ENCODE measurements around the gene MMP24OS.

The MMP24OS gene

GRCh38 chr20:35317416-35318210 lies 39.7 kb upstream of the MMP24OS start:
- TF ChIP-seq, protein P1, sequence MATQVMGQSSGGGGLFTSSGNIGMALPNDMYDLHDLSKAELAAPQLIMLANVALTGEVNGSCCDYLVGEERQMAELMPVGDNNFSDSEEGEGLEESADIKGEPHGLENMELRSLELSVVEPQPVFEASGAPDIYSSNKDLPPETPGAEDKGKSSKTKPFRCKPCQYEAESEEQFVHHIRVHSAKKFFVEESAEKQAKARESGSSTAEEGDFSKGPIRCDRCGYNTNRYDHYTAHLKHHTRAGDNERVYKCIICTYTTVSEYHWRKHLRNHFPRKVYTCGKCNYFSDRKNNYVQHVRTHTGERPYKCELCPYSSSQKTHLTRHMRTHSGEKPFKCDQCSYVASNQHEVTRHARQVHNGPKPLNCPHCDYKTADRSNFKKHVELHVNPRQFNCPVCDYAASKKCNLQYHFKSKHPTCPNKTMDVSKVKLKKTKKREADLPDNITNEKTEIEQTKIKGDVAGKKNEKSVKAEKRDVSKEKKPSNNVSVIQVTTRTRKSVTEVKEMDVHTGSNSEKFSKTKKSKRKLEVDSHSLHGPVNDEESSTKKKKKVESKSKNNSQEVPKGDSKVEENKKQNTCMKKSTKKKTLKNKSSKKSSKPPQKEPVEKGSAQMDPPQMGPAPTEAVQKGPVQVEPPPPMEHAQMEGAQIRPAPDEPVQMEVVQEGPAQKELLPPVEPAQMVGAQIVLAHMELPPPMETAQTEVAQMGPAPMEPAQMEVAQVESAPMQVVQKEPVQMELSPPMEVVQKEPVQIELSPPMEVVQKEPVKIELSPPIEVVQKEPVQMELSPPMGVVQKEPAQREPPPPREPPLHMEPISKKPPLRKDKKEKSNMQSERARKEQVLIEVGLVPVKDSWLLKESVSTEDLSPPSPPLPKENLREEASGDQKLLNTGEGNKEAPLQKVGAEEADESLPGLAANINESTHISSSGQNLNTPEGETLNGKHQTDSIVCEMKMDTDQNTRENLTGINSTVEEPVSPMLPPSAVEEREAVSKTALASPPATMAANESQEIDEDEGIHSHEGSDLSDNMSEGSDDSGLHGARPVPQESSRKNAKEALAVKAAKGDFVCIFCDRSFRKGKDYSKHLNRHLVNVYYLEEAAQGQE (IDR thresholded peaks at IDR 0.05; ENCODE audit: insufficient read depth in 1 of 2, low read depth in 2 of 2, low read length in 2 of 2): no peak
- TF ChIP-seq SIN3A (IDR thresholded peaks at IDR 0.05; ENCODE audit: borderline replicate concordance, insufficient read depth, low read length): no peak
- TF ChIP-seq POLR2AphosphoS5 (IDR thresholded peaks at IDR 0.05; ENCODE audit: low read depth, low read length): no peak
- no peak for TF ChIP-seq FOXP2 (optimal IDR thresholded peaks at IDR 0.05; ENCODE audit: borderline replicate concordance, extremely low read depth, extremely low read length, insufficient read depth)
- no peak for TF ChIP-seq TAF1 (IDR thresholded peaks at IDR 0.05; ENCODE audit: borderline replicate concordance, insufficient read depth, low read length)

DNA sequence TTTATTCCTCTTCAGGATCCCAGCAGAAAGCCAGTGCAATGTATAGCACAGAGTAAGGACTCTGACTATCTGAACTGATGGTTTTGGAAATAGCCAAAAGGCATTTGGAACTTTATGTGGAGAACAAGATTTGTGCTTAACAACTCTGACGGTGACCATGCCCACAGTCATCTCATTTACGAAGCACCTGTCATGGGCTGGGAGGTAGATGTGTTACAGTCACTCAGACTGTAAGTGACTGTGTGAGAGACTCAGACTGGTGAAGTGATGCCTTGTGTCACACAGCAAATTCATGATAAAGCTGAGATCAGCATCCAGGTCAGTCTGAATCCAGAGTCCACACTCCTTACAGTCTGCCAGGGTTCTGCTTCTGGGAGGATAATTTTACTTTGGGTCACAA lies 38.2 kb upstream of the MMP24OS start:
- no peak for TF ChIP-seq TAF1 (IDR thresholded peaks at IDR 0.05; ENCODE audit: borderline replicate concordance, insufficient read depth, low read length)
- TF ChIP-seq, protein P1 (IDR thresholded peaks at IDR 0.05; ENCODE audit: insufficient read depth in 1 of 2, low read depth in 2 of 2, low read length in 2 of 2): no peak
- no peak for TF ChIP-seq FOXP2 (optimal IDR thresholded peaks at IDR 0.05; ENCODE audit: borderline replicate concordance, extremely low read depth, extremely low read length, insufficient read depth)
- TF ChIP-seq SIN3A (IDR thresholded peaks at IDR 0.05; ENCODE audit: borderline replicate concordance, insufficient read depth, low read length): no peak
- TF ChIP-seq POLR2AphosphoS5 (IDR thresholded peaks at IDR 0.05; ENCODE audit: low read depth, low read length): no peak

DNA sequence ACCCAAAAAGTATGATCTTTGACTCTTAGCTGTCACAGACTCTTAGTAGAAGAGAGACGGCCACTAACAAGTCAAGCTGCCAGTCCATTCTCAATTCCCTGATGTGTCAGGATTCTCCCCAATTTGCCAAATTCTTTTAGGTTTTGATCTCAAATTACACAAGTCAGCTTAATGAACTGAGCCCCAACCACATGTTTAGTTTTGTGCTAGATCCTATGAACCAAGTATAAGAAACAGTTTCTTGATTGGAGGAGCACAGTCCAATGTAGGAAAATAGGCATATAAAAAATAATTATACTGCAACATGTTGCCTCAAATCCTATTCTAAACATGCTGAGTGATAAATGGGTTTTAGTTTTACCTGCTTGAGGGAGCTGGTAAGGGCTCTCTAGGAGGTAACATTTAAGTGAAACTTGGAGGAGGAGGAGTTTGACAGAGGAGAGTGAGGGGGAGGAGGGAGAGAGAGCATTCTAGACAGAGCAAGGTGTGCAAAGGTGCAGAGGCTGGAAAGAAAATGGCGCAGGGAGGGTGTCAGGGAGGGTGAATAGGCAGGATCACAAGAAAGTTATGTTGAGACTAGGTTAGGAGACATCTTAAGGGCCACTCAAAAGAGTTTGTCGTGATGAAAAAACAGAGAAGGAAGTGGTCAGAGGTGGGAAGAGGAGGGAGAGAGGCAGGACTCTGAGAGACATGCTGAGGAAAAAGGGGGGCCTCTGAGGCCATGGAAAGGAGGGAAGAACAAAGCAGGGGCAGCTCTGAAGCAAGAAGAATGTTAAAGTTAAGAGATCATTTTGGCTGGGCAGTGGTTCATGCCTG lies 37.1 kb upstream of the MMP24OS start:
- TF ChIP-seq TAF1 (IDR thresholded peaks at IDR 0.05; ENCODE audit: borderline replicate concordance, insufficient read depth, low read length): no peak
- no peak for TF ChIP-seq FOXP2 (optimal IDR thresholded peaks at IDR 0.05; ENCODE audit: borderline replicate concordance, extremely low read depth, extremely low read length, insufficient read depth)
- TF ChIP-seq, protein P1 (IDR thresholded peaks at IDR 0.05; ENCODE audit: insufficient read depth in 1 of 2, low read depth in 2 of 2, low read length in 2 of 2): no peak
- TF ChIP-seq POLR2AphosphoS5 (IDR thresholded peaks at IDR 0.05; ENCODE audit: low read depth, low read length): no peak

DNA sequence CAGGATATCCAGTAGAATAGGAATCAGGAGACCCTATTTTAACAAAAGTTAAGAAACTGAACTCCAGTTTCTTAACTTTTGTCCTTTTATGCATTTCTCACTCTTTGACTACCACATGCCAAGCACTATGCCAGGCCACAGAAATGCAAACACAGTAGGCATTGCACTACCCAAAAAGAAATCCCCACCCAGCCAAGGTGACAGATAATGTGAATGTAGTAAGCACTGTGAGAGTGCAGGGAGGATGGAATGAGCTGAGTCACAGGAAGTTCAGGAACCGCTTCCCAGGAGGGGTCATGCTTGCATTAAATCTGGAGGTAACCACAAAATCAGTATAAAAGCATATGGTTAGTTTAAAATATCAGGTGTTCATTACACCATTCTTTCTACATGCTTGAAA lies 34.4 kb upstream of the MMP24OS start:
- TF ChIP-seq TAF1 (IDR thresholded peaks at IDR 0.05; ENCODE audit: borderline replicate concordance, insufficient read depth, low read length) (no peak), POLR2AphosphoS5 (IDR thresholded peaks at IDR 0.05; ENCODE audit: low read depth, low read length) (no peak), SIN3A (IDR thresholded peaks at IDR 0.05; ENCODE audit: borderline replicate concordance, insufficient read depth, low read length) (no peak), FOXP2 (optimal IDR thresholded peaks at IDR 0.05; ENCODE audit: borderline replicate concordance, extremely low read depth, extremely low read length, insufficient read depth) (no peak)
- TF ChIP-seq, protein P1 (IDR thresholded peaks at IDR 0.05; ENCODE audit: insufficient read depth in 1 of 2, low read depth in 2 of 2, low read length in 2 of 2): no peak

Measured in PFSK-1 (cell line).